ENCODE measurements around the gene UGT1A9. TPM values are rescaled to one million over a fixed set of nuclear protein-coding genes. Genes with fewer than 3 reads are reported as not detected.

The UGT1A9 gene
- polyA plus RNA-seq, 4 donors = 0.07 TPM; not detected in 3

DNA sequence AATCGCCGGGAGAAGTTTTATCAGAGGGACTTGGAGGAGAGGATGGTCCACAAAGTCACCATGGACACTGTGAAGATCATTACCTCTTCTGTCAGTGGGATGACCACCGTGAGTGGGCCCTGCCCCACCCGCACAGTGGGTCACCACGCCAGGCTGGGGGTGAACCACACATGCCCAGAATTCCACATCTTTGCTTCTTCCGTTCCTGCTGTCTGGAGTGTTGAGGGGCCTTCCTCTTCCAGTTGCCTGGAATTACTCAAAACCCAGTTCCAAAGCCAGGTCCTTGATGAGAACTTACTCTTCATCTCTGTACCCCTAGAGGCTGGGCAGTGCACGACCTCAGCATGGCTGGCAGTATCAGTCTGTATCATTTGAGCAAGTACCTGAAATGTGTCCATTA lies 128.5 kb downstream of the UGT1A9 start:
- no peaks in the 10 kb centered on the region for H3K27me3 ChIP-seq (ENCODE audit: control insufficient read depth in 3 of 3, insufficient read depth in 3 of 3, low read length in 3 of 3)
- H3K4me1 ChIP-seq (ENCODE audit: control insufficient read depth in 3 of 3, insufficient read depth in 2 of 3, low read depth in 1 of 3, low read length in 2 of 3) = no peaks in the 10 kb centered on the region
- DNase-seq = no peak
- no peak overlapping the region for H3K4me3 ChIP-seq (ENCODE audit: low read depth in 1 of 3, low read length in 3 of 3)
- no peak overlapping the region for H3K27ac ChIP-seq (ENCODE audit: low read depth in 1 of 3, low read length in 2 of 3)
- no peaks in the 10 kb centered on the region for H3K9me3 ChIP-seq (ENCODE audit: control insufficient read depth in 2 of 2, insufficient read depth in 1 of 2, low read depth in 1 of 2, low read length in 1 of 2)
- 71 to 86% (median 79%) methylated on average over 7 of the region's 7 CpGs for WGBS, 3 donors
- H3K36me3 ChIP-seq (ENCODE audit: control insufficient read depth in 3 of 3, insufficient read depth in 2 of 3, low read depth in 1 of 3, low read length in 3 of 3) = no peaks in the 10 kb centered on the region
- no peak for FAIRE-seq

DNA sequence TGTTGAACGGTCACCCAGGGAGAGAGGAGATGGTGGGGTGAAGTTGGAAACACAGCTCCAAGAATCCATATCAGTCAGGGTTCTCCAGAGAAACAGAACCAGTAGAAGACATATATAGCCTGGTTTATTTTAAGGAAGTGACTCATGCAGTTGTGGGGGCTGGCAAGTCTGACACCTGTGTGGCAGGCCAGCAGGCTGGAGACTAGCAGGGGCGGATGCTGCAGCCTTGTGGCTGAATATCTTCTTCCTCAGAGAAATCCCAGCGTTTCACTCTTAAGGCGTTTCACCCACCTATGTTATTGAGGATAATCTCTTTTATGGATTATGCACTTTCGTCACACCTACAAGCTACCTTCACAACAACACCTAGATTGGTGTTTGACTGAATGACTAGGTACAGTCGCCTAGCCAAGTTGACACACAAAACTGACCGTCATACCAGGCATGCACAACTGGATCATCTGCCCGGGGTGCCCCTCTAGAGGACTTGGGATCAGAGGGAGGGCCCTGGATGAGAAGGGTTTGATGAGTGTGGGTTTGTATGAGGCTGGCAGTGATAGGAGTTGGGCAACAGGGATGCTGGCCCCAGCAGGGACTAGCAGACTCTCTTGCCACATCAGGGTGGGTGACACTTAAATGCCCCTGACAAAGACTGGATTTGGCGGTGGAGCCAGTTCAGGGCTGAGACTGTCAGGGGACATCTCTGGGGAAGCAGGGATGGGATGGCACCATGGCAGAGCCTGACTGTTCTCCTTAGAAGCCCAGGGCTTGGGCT lies 129.8 kb downstream of the UGT1A9 start:
- Histone ChIP-seq H3K4me1 (ENCODE audit: control insufficient read depth in 3 of 3, insufficient read depth in 2 of 3, low read depth in 1 of 3, low read length in 2 of 3) (no peaks in the 10 kb centered on the region), H3K27ac (ENCODE audit: low read depth in 1 of 3, low read length in 2 of 3) (no peak overlapping the region), H3K36me3 (ENCODE audit: control insufficient read depth in 3 of 3, insufficient read depth in 2 of 3, low read depth in 1 of 3, low read length in 3 of 3) (no peaks in the 10 kb centered on the region), H3K4me3 (ENCODE audit: low read depth in 1 of 3, low read length in 3 of 3) (no peak overlapping the region), H3K27me3 (ENCODE audit: control insufficient read depth in 3 of 3, insufficient read depth in 3 of 3, low read length in 3 of 3) (no peaks in the 10 kb centered on the region), H3K9me3 (ENCODE audit: control insufficient read depth in 2 of 2, insufficient read depth in 1 of 2, low read depth in 1 of 2, low read length in 1 of 2) (no peaks in the 10 kb centered on the region)
- DNase-seq (no peak), FAIRE-seq (no peak)
- 75 to 84% (median 76%) methylated on average over 9 of the region's 9 CpGs for WGBS, 3 donors

DNA sequence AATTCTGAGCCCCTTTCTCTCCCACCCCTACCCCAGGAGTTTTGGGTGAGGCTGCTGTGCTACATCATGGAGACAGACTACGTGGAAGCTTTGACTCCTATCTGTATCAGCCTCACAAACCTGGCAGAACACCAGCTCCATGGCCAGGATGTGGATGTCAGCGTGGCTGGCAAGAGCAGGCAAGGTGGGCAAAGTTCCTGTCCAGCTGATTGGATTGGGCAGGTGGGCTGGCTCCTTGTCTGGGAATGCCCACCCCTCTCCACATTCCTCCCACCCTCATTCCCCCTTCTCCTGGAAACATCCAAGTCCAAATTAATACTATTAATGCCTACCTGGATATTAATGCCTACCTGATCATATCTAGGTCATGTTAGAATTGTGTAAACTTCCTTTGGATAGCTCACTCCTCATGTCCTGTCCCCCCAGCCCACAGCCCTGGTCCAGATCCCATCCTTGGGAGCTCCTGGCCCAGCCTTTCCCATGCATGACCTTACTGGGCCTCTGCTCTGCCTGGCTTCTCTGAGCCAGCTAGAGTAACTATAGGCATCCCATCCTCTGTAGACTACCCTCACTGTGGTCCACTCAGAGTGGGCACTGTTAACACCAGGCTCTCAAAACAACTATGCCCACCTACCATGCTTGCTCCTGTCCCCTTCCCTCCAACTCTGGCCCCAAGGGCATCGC lies 130.6 kb downstream of the UGT1A9 start:
- Histone ChIP-seq H3K36me3 (ENCODE audit: control insufficient read depth in 3 of 3, insufficient read depth in 2 of 3, low read depth in 1 of 3, low read length in 3 of 3) (no peaks in the 10 kb centered on the region), H3K4me1 (ENCODE audit: control insufficient read depth in 3 of 3, insufficient read depth in 2 of 3, low read depth in 1 of 3, low read length in 2 of 3) (no peaks in the 10 kb centered on the region), H3K4me3 (ENCODE audit: low read depth in 1 of 3, low read length in 3 of 3) (no peak overlapping the region), H3K27me3 (ENCODE audit: control insufficient read depth in 3 of 3, insufficient read depth in 3 of 3, low read length in 3 of 3) (no peaks in the 10 kb centered on the region), H3K27ac (ENCODE audit: low read depth in 1 of 3, low read length in 2 of 3) (no peak overlapping the region), H3K9me3 (ENCODE audit: control insufficient read depth in 2 of 2, insufficient read depth in 1 of 2, low read depth in 1 of 2, low read length in 1 of 2) (no peaks in the 10 kb centered on the region)
- no peak for FAIRE-seq
- DNase-seq = no peak
- 62 to 70% (median 63%) methylated on average over 3 of the region's 3 CpGs for WGBS, 3 donors

DNA sequence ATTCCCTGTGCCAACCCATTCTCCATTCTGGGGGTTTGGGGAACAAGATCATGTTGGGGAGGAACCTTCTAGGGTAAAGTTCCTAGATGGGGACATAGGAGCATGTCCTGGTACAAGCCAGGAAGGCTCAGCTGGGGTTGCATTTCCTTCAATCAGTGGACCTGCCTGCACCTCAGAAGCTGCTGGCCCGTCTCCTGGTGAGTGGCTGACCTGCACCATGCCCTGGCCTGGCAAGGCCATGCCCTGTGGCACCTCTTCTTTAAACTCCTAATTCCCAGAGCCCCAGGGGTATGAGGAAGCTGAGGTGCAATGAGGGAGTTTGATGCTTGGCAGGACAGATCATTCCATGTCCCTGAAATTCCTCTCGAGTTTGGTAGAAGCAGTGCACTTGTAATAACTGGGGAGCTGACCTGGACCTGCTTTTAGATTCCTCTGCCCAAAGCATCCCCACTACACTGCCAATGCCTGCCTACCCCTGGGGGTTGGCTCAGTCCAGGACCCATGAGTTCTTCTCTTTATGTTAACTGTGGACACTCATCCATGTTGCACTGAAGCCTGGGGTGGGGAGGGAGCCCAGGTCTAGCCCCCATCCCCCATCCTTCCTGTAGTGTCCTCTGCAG lies 131.7 kb downstream of the UGT1A9 start:
- Histone ChIP-seq H3K4me1 (ENCODE audit: control insufficient read depth in 3 of 3, insufficient read depth in 2 of 3, low read depth in 1 of 3, low read length in 2 of 3) (no peaks in the 10 kb centered on the region), H3K4me3 (ENCODE audit: low read depth in 1 of 3, low read length in 3 of 3) (no peak overlapping the region), H3K27me3 (ENCODE audit: control insufficient read depth in 3 of 3, insufficient read depth in 3 of 3, low read length in 3 of 3) (peaks cover 0 to 2% (median 0%) of the 10 kb centered on the region in 3 donors), H3K36me3 (ENCODE audit: control insufficient read depth in 3 of 3, insufficient read depth in 2 of 3, low read depth in 1 of 3, low read length in 3 of 3) (no peaks in the 10 kb centered on the region), H3K27ac (ENCODE audit: low read depth in 1 of 3, low read length in 2 of 3) (no peak overlapping the region), H3K9me3 (ENCODE audit: control insufficient read depth in 2 of 2, insufficient read depth in 1 of 2, low read depth in 1 of 2, low read length in 1 of 2) (no peaks in the 10 kb centered on the region)
- no peak for FAIRE-seq
- WGBS, 3 donors = 73 to 81% (median 76%) methylated on average over 2 of the region's 2 CpGs
- no peak for DNase-seq

DNA sequence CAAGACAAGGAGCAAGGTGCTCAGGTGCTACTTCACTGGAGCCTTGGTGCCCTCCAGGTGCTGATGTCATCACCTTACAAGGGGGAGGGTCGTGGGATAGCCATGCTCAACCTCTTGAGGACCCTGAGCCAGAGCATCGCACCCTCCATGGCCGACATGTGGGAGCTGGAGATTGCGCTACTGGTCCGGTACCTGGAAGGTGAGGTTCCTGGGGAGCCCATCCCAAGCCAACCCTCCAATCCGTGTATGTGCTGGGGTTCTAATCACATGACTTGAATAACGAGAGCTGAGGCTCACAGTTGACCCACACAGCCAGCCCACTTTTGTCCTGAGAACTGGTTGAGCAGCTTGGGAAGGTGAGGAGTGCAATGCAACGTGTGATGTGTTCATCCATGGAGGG lies 132.3 kb downstream of the UGT1A9 start:
- no peak for DNase-seq
- H3K27ac ChIP-seq (ENCODE audit: low read depth in 1 of 3, low read length in 2 of 3) = no peak overlapping the region
- no peak for FAIRE-seq
- no peaks in the 10 kb centered on the region for H3K36me3 ChIP-seq (ENCODE audit: control insufficient read depth in 3 of 3, insufficient read depth in 2 of 3, low read depth in 1 of 3, low read length in 3 of 3)
- H3K4me3 ChIP-seq (ENCODE audit: low read depth in 1 of 3, low read length in 3 of 3) = no peak overlapping the region
- H3K9me3 ChIP-seq (ENCODE audit: control insufficient read depth in 2 of 2, insufficient read depth in 1 of 2, low read depth in 1 of 2, low read length in 1 of 2) = no peaks in the 10 kb centered on the region
- H3K4me1 ChIP-seq (ENCODE audit: control insufficient read depth in 3 of 3, insufficient read depth in 2 of 3, low read depth in 1 of 3, low read length in 2 of 3) = no peaks in the 10 kb centered on the region
- H3K27me3 ChIP-seq (ENCODE audit: control insufficient read depth in 3 of 3, insufficient read depth in 3 of 3, low read length in 3 of 3) = peaks cover 0 to 2% (median 0%) of the 10 kb centered on the region in 3 donors
- 53 to 74% (median 67%) methylated on average over 8 of the region's 8 CpGs for WGBS, 3 donors

DNA sequence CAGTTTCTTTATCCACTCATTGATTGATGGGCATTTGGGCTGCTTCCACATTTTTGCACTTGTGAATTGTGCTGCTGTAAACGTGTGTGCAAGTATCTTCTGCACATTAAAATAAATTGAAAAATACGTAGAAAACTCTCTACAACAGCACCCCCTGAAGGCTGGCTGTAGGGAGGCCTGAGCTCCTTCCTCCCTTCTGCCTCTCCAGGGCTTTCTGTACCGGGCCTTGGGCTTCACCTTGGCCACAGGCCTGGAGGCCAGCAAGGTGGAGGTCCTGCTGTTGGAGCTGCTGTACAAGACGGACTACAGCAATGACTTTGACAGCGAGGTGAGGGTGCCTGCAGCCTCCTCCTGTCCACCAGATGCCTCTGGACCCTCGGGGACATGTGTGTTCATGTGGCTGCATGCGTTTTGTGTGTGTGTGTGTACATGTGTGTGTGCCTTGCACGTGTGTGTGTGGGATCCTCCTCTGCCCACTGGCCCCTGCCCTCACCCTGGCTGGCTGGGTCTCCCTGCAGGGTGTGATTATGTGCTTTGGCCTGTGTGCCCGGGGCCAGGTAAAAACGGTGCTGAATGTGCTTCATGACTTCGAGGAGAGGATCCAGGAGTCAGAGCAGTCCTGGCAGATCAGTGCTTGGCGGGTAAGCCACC lies 135.6 kb downstream of the UGT1A9 start:
- no peak overlapping the region for H3K4me3 ChIP-seq (ENCODE audit: low read depth in 1 of 3, low read length in 3 of 3)
- no peaks in the 10 kb centered on the region for H3K4me1 ChIP-seq (ENCODE audit: control insufficient read depth in 3 of 3, insufficient read depth in 2 of 3, low read depth in 1 of 3, low read length in 2 of 3)
- no peak overlapping the region for H3K27ac ChIP-seq (ENCODE audit: low read depth in 1 of 3, low read length in 2 of 3)
- H3K9me3 ChIP-seq (ENCODE audit: control insufficient read depth in 2 of 2, insufficient read depth in 1 of 2, low read depth in 1 of 2, low read length in 1 of 2) = no peaks in the 10 kb centered on the region
- WGBS, 3 donors = 74 to 79% (median 77%) methylated on average over 12 of the region's 12 CpGs
- DNase-seq = no peak
- no peak for FAIRE-seq
- no peaks in the 10 kb centered on the region for H3K36me3 ChIP-seq (ENCODE audit: control insufficient read depth in 3 of 3, insufficient read depth in 2 of 3, low read depth in 1 of 3, low read length in 3 of 3)
- H3K27me3 ChIP-seq (ENCODE audit: control insufficient read depth in 3 of 3, insufficient read depth in 3 of 3, low read length in 3 of 3) = peaks cover 0 to 2% (median 0%) of the 10 kb centered on the region in 3 donors

DNA sequence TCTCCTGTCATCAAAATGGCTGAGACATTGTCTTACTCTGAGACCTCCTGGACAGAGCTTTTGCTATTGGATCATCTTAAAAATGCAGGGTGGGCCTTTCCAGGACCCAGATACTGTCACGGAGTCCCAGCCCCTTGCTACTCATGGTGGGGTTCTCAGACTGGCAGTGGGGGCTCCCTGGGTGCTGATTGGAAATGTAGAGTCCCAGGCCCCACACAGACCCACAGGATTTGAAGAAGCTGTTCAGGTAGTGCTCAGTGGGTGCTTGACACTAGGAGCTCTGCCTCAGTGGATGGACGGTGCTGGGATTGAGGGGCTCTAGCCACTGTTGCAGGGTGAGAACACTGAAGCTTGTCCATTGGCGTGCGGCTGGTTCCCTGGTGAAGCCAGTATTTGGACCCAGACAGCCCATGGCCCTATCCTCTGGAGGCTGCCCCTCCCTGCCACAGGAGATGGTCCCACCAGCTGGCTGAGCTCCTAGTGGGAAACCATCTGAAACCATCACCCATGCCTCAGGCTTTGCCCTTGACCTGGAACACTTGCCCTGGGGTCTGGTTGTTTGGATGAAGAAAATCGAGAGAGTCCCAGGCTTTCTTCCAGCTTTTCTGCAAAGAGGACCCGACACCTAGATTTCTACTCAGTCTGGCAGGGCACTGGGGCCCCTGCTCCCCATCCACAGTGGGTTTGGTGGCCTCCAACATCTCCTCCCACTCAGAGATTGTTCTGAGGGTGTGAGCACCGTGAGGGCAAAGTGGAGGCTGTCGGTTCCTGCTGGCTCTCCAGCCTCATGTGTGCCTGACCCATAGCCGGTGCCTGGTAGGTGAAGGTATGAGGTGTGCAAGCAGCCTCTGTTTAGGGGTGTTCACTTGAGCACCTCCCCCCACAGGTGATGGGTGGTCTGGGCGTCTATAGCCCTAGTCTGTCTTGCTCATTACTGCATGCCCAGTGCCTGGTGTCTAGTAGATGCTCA lies 136.6 kb downstream of the UGT1A9 start:
- H3K9me3 ChIP-seq (ENCODE audit: control insufficient read depth in 2 of 2, insufficient read depth in 1 of 2, low read depth in 1 of 2, low read length in 1 of 2) = no peaks in the 10 kb centered on the region
- H3K27ac ChIP-seq (ENCODE audit: low read depth in 1 of 3, low read length in 2 of 3) = no peak overlapping the region
- DNase-seq (no peak), FAIRE-seq (no peak)
- no peaks in the 10 kb centered on the region for H3K4me1 ChIP-seq (ENCODE audit: control insufficient read depth in 3 of 3, insufficient read depth in 2 of 3, low read depth in 1 of 3, low read length in 2 of 3)
- no peaks in the 10 kb centered on the region for H3K36me3 ChIP-seq (ENCODE audit: control insufficient read depth in 3 of 3, insufficient read depth in 2 of 3, low read depth in 1 of 3, low read length in 3 of 3)
- no peak overlapping the region for H3K4me3 ChIP-seq (ENCODE audit: low read depth in 1 of 3, low read length in 3 of 3)
- peaks cover 0 to 2% (median 0%) of the 10 kb centered on the region in 3 donors for H3K27me3 ChIP-seq (ENCODE audit: control insufficient read depth in 3 of 3, insufficient read depth in 3 of 3, low read length in 3 of 3)
- 77 to 82% (median 81%) methylated on average over 10 of the region's 10 CpGs for WGBS, 3 donors
